GM18520 (cell line): ENCODE results near the gene SYNE2.

Experiments used
- ATAC-seq: cut with Tn5 transposase; IDR thresholded peaks from one replicate; pipeline ENCODE4 v1.9.1; 2021; ENCODE audit not compliant: unreplicated experiment

Gene SYNE2

DNA sequence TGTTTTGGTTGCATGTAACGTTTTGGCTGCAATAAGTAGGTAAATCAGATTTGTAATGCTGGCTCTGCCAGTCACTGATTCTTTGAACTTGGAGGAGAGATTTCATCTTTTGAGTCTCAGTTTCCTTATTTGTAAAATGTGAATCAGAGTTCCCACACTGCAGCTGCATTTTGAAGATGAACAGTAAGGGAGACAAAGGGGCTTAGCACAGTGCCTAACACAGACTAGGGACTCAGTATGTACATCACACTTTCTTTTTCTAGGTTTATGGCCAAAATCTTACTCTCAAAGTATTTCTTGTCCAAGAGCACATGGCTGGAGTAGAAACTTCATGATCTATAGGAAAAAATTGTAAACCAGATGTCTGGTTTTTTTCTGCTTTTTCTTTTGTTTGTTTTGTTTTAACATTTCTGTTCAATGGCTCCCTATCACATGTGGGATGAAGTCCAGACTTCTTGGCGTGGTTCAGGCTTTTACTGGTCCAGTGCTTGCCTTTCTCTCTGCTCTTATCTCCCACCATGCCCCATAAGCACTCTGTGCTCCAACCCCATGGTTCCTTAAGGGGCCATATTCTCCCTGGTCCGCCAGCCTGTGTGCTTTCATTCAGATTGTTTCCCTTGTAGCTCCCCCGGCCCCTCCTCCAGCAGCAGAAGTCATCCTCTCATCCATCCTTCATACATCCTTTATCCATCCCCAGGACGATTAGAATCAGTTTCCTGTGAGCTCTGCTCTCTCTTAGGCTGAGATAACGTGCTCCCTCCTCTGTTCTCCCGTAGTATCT lies 58.0 kb downstream of the SYNE2 start:
- no peak for ATAC-seq

DNA sequence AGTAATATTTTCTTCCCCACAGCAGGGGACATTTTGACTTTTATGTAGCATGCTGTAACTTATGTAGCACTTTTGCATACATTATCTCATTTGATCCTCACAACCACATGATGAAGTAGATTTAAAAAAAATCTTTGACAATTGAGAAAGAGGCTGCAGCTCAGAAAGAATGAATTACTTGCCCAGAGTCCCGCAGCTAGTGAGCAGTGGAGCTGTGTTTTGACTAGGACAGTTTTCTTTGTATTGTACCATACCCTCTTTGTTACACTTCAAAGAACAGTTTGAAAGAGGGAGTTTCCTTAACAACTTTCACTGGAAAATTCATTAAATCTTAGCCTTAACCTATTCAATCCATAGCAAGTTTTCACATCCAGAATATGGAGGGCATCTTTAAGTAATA lies 58.6 kb downstream of the SYNE2 start:
- ATAC-seq = no peak

DNA sequence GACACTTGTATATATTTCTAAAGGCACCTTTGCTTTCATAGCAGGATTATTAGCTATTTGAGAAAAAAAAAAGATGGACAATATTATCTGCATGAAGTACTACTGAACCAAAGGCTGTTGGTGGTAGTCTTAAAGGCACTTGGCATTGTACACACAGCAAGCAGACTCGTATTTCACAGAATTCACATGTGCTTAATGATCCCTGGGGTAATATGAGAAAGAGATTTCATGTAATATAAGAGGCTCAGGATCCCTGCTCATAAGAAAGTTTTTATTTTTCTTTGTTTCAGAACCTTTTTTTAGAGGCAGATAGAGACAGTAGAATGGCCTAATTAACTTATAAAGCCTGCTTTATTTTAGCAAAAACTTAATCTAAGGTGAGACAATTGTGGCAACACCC lies 59.5 kb downstream of the SYNE2 start:
- no peak for ATAC-seq

DNA sequence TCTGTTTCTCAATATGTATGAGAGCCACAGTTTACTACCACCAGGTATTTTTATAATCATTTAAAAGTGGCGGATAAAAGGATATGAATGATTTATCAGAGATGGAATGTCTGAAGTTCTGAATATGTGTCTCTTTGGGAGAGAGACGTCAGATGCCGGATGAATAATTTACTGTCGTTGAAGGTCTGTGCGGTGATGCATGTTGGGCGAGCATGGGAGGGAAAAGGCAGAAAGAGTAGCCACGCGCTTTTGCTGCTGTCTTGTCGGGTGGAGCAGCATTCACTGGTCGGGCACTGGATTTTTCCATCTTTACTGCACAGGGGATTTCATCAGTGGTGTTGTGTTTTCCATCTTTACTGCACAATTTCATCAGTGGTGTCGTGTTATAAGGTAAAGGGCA lies 65.6 kb downstream of the SYNE2 start:
- no peak for ATAC-seq

DNA sequence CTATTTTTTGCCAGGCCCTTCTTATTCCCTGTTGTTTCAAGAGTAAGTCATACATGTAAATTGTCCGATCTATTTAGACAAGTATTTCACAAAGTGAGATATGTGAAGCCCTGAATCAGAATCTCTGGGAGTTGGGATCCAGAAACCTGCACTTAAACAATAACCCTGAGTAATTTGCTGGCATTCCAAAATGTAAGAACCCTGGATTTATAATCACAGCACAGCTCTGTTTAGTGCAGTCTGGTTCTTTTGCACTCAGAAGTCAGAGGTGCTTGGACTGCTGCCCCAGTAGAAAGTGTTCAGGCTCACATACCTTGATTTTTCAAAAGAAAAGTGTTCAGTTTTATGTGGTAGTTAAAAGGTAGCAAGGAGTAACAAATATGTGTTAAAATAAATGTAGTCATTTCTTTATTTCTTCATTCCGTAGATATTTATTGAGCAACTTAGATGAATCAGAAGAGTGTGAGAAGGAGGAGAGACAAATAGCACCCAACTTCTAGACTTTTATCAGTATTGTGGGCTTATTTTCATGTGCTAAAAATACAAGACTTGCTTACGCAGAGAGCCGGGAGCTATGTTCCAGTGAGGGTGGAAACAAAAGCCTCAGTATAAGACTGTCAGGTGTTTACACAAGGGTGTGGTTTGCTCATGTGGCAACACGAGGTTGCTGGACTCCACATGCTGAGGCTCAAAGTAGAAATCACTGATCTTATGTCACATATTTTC lies 70.1 kb downstream of the SYNE2 start:
- no peak for ATAC-seq

DNA sequence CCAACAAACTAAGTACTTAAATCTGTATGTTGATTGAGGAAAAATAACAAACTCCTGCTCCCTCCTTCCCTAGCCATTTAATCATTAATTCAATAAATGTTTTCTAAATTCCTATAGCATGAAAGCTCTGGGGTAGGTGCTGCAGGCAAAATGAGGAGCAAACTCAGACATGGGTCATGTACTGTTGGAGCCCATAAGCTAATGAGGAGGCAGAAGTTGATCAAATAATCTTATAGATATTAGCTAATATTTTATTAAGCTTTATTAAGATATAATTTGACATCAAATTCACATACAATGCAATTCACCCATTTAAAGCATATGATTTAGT lies 70.6 kb downstream of the SYNE2 start:
- no peak for ATAC-seq

DNA sequence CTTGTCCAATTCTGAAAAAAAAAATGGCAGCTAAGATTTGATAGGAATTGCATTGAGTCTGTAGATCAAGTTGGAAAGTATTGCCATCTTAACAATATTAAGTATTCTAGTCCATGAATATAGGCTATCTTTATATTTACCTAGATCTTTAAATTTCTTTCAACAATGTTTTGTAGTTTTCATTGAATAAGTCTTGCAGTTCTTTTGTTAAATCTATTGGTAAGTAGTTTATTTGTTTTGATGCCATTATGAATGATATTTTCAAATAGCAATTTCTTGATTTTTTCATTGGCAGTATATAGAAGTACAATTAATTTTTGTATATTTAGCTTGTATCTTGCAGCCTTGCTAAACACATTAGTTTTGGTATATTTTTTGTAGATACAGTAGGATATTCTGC lies 71.6 kb downstream of the SYNE2 start:
- no peak for ATAC-seq

DNA sequence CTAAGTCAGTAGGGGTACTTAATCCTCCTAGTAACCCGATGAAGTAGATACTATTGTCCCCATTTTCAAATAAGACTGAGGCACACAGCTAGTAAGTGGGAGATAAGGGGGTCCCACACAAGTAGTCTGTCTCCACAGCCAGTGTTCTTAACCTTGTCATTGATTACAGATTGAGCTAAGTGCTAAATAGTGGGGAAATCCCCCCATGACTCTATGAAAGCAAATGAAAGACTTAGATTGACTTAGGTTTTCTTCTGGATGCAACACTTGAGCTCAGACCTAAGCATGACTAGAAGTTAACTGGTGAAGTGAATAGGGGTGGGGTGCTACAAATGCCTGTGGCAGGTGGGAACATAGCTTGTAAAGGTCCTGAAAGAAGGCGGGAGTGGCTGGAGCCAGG lies 73.8 kb downstream of the SYNE2 start:
- no peak for ATAC-seq

DNA sequence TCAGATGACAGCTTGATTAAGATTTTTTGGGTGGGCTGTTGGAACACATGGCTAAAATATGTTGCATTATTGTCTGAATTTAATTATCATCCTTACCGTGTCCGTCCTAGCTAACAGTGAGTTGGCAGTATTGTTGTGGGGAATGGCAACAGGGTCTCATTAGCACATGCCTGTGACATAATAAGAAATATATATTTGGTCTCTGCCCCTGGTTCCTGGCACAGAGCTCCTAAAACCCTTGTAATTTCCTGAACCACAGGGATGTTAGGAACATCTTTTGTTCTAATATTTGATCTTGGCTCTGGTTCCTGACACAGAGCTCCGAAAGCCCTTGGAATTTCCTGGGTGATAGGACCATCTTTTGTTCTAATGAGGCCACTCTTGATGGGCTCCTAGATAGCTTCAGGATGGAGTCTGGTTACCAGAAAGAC lies 76.0 kb downstream of the SYNE2 start:
- ATAC-seq = no peak

DNA sequence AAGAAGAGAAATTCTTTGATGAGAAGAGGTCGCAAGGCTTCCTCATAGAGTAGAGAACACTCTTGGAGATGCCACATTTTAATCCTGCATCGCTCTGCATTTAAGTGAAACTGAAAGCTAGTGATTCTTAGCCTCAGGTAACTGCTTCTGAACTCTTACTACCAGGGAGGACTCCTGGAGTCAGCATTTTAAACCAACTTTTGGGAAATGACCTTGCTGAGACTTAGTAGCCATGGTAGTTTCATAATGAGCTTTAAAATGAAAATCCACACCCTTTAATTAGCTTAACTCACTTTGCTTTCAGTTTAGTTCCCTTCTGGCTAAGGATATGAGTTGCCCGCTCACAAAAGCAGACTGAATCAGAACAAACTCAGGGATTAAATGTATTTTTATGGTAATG lies 80.3 kb downstream of the SYNE2 start:
- no peak for ATAC-seq

DNA sequence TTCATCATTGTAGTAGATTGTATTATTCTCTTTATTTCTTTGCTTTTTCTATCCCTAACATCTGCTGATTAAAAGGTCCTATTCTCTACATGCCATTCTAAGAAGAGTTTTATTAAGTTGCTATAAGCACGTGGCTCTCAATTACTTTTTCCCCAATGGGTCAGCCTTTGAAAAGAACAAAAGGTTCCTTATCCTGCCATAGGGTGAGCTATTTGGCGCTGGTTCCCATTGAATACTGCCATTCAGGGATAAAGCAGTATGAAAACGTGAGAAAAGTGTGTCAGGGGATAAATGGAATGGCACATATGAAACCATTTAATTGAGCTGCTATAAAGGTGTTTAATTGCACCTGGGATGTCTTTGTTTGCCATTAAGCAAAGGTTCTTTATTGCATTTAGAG lies 80.9 kb downstream of the SYNE2 start:
- ATAC-seq = no peak

DNA sequence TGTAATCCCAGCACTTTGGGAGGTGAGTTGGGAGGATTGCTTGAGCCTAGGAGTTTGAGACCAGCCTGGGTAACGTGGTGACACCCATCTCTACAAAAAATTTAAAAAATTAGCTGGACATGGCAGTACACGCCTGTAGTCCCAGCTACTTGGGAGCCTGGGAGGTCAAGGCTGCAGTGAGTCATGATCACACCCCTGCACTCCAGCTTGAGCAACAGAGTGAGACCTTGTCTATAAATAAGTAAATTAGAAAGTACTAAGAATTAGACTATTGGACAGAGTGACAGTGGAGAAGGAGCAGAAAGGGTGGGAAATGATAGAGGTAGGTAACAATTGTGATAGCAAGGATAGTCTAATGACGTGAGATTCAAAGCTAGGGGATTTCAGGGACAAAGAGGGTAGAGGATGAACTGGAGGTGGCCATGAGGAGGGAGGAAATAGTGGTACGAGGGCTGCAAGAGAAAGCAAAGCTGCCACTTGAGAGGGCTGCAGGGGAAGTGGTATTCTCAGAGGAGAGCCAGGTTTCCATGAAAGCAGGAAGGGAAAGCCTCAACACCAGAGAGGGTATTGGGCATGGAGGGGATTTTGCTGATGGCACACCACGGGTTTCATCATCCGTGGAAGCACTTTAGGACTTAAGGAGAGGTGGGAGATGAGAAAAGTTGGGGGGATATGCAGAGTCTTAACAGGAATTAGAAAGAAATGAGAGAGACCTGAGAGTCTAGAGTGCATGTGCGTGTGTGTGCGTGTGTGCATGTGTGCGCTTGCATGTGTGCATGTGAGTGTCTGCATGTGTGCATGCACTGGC lies 85.6 kb downstream of the SYNE2 start:
- ATAC-seq = no peak

DNA sequence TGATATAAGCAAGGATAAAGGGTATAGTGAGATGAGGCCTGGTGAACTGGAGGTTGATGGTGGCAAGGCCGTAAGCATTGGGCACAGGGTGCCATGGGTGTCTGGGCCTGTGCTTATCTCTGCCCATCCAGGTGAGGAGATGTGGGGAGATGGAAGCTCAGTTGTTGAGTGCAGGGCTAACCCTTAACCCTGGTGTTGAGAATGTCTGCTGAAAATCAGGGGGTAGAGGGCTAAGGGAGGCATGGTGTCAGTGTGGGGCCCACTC lies 86.1 kb downstream of the SYNE2 start:
- no peak for ATAC-seq

DNA sequence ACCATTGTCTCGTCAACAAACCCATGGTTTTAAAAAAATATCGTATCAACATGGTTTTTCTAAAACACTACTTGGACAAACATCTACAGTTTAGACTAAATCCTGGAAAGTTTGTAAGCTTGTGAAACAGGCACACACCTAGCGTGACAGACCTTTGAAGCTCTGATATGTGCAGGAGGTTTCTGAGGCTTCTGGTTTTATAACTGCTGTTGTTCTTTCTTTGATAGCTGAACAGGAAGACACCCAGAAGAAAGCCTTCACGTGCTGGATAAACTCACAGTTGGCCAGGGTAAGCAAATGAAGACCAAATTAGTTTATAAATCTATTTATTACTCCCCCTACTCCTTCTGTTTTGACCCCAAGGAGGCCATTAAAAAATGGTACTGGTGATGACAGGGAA lies 87.6 kb downstream of the SYNE2 start:
- ATAC-seq = no peak

DNA sequence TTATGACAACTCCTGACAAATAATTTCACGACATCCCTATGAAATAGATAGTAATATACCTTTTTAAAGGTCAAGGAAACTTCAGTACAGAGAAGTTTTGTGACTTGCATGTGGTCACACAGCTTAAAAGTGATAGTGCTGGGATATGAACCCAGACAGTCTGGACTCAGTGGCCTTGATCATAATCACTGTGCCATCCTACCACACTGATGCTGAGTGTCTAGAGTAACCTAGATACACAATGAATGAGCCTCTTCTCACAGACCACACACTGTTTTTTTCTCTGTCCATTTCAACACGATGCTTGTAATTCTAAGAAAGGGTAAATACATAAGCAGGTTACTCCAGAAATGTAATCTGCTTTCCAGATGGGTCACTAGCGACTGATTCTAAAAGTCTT lies 88.2 kb downstream of the SYNE2 start:
- no peak for ATAC-seq

DNA sequence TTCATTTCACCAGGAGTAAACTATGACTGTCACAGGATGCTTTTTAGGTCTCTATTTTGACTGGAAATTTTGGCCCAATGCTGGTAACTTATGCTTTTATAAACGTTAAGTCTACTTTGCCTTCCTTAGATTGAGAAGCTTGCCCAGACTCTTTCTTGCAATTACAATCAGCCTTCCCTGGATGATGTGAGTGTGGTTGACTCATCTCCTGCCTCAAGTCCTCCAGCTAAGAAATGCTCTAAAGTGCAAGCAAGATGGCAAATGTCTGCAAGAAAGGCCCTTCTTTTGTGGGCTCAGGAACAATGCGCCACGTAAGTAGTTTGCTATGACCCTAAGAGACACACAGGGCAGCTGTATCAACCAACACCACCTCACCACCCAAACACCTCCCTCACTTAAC lies 96.9 kb downstream of the SYNE2 start:
- ATAC-seq = no peak

DNA sequence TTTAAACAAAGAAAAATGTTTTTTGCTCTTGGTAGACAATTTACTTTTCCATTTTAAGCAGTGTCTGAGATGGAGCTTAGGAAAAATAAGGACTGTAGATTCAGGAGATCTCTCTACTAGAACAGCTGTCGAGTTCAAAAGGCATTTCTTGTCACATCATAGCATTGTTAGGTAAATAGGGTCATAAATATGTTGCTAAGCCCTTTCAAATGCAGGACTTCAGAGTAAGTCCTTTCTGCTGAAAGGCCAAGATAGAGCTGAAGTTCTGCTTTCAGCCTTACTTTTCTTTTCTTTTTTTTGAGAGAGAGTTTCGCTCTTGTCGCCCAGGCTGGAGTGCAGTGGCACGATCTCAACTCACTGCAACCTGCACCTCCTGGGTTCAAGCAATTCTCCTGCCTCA lies 98.2 kb downstream of the SYNE2 start:
- ATAC-seq = no peak

DNA sequence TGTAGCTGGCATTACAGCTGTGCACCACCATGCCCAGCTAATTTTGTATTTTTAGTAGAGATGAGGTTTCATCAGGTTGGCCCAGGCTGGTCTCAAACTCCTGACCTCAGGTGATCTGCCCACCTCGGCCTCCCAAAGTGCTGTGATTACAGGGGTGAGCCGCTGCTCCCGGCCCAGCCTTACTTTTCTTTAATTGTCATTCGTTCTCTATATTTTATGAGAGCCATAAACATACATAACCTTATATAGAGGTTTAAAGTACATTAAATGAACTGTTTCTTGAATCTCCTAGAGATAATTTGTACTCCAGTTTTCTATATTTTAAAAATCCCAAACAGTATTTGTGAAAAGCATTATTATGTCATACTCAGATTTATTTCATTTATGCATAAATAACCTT lies 98.6 kb downstream of the SYNE2 start:
- ATAC-seq = no peak

DNA sequence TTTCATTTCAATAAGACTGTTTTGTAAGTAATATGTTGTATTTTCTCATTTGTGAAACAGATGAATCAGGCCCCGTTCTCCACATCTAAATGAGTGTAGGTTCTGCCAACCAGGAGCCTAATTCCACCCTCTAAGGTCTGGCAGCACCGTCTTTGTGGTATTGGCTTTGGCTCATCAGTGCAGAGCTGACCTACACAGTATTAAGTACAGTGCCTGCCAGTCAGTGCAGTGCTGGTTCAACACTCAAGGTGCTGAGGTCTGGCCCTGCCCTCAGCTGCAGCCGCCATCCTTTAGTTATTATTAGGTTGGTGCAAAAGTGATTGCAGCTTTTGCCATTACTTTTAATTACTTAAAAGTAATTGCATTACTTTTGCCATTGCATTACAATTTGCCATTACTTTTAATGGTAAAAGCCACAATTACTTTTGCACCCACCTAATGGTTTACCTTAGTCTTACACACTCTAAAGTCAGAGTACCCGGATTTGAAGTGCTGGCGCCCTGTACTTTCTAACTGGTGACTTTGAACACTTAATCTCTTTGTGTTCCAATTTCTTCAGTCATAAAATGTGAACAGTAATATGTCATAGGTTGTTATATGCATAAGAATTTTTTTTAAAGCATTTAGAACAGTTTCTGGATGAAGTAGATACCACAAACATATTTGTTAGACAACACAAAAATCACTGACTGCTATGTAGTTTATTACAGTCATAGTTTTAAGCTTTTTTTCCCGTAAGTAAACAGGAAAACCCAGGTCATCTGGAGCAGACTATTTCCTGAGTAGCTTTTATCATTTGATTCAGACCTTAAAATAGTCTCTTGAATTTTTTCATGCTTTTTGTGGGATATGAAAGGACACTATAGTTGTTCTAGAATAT lies 99.5 kb downstream of the SYNE2 start:
- no peak for ATAC-seq

DNA sequence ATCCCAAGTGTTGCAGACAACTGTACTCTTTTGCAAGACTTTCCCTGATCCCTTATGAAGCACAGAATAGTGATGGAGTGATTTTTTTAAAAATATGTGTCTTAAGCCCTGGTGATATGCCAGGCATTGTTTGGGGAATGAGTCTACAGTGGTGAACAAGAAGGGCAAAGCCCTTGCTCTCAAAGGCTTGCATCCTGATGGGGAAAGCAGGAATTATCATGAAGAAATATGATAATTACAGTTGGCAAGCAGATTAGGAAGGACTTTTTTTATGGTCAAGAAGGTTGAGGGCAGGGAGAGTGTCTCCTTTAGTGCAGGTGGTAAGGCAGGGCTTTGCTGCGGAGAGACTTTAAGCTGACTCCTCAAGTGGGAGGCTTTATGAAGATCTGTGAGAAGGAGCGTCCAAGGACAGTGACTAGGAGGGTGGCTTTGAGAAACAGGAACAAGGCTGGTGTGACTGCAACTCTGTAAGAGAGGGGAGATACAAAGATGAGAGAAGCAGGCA lies 100.2 kb downstream of the SYNE2 start:
- no peak for ATAC-seq

DNA sequence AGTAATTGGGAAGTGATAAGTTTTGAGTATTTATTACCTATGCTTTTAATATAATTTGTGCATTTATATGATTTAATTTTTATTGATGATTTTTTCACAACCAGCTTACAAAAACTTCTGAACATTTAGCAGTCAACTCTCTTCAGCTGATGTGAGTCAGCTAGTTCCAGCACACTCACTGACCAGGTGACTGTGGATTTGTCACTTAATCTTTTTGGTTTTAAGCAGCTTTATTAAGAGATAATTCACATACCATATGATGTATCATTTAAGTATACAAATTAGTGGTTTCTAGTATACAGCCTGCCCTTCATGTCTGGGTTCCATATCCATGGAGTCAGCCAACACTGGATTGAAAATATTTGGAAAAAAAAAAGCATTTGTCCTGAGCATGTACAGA lies 103.5 kb downstream of the SYNE2 start:
- ATAC-seq = no peak
